NCI-H1092 treated with DMSO at 0.1 percent for 48 hours (cell line): ENCODE results near the gene PTPRM.
"Not testable (repeated sequence)": the region's sequence is repeated elsewhere in the genome, so short reads cannot be mapped to it uniquely, and the experiment has no call there.

Experiments
- DNase-seq: peaks from one replicate; lab custom pipeline; 2025; lab: John Stamatoyannopoulos, UW

Gene PTPRM

DNA sequence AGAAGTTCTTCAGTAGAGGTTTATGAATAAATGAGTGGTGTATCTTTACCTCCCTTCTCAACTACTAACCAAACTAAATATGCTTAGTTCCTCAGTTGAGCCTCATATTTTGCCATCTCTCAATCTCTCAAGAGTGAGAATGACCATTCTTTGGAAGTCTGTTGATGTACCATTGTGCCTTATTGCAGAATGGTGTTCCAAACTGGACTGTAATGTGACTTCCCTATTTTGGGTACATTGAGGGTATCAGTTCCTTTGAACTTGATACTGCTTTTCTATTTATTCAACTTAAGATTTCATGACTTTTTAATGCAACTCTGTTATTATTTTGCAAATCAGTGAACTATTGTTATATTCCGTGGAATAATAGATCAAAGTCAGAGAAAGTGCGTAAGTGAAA, 159.4 kb downstream of the PTPRM start:
- no peak for DNase-seq

DNA sequence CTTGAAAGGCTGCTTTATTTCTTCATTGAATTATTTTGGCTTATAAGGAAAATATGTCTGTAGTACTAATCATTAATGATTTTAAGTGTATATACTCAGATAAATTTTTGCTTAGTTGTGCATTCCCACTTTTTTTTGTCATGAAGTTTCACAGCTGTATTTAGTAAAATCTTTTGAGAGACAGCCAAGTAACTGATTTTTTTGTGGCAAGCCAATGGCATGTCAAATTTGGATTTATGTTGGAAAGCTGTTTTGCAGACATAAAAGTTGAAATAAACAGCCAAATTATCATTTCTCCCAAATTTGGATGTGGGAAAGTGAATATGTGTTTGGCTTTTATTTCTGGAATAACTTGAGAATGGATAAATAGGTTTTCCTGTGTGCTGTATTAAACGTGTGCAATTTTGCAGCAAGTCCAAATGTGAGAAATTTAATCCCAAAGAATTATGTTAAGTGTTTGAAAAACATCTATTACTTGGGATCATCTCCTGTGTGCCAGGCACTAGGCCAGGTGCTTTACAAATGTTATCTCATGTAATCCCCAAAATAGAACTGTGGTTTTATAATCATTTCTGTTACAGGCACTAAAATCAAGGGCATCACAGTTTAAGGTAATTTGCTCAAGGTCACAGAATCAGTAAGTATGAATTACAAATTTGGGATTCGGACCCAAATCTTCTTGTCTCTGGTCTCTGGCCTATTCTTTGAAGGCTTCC, 160.4 kb downstream of the PTPRM start:
- no peak for DNase-seq

DNA sequence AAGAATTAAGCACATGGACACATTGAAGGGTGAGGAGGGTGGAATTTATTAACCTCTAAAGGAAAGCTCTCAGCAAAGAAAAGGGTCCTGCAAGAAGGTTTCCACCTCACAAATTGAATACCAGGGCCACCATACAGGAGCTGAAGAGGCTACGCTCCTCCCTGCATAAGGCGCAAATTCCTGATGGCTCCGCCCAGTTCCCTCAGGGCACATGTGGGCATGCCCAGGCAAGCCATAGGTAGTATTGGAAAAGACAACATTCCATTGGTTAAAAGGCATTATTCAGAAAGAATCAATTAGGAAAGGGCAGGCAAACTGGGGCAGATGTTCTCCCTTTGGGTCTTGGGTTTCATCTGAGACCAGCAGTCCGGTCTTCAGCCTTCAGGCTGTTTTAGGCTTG, 161.2 kb downstream of the PTPRM start:
- no peak for DNase-seq

DNA sequence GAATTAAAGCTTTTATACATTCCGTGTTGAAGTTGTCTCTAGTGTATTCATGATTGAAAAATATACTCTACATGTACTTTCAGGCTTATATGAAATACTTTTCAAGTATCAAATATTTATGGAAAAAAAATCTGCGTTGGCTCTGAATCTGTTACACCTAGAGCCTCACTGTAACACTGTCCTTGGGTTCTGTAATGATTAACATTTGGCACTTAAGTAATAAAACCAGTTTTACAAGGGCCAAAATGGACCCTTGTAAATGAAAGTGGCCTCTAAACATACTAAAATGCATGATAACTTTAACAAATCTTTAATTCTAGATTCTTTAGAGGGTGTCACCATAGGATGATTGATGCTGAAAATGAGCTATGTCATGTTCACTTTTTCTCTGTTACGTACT, 162.8 kb downstream of the PTPRM start:
- DNase-seq, result no peak

DNA sequence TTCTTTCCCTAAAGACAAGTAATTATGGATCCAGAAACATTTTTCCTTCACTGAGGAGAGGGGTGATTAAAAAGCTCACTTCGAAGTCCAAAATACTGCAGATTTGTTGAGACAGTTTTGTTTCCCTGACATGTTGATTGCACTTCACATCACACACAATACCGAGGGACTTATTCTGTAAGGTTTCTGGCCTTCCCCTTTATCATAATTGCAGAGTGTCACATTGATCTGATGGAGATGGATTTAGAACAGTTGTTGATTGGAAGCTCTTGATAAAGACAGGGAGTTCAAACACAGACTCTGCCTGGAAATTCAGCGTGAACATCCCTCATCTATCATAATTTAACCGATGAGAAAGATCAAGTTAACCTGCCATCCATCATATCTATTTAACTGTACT, 163.6 kb downstream of the PTPRM start:
- no peak for DNase-seq

DNA sequence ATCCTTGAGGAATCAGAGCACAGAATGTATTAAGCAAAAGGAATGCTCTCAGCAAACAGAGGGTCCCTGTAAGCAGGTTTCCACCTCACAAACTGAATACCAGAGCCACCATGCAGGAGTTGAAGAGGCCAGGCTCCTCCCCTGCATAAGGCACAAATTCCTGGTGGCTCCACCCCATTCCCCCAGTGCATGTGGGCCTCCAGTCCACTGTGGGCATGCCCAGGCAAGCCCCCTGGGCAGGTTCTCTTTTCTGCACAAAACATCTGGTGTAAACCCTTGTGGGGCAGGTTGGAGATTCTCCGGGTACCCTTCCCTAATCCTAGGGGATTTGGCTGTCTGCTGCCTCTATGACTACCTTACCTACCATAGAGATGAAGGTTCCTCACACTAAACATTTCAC, 166.5 kb downstream of the PTPRM start:
- no peak for DNase-seq

DNA sequence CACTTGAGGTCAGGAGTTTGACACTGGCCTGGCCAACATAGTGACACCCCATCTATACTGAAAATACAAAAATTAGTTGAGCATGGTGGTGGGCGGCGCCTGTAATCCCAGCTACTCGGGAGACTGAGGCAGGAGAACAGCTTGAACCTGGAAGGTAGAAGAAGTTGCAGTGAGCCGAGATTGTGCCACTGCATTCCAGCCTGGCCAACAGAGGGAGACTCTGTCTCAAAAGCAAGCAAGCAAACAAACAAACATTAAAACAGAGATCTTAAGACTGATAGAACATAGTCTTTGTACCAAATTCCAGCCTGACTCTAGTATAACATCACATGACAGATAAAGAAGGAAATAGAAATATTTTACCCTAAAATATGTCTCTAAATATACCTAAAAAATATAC, 168.1 kb downstream of the PTPRM start:
- no peak for DNase-seq

DNA sequence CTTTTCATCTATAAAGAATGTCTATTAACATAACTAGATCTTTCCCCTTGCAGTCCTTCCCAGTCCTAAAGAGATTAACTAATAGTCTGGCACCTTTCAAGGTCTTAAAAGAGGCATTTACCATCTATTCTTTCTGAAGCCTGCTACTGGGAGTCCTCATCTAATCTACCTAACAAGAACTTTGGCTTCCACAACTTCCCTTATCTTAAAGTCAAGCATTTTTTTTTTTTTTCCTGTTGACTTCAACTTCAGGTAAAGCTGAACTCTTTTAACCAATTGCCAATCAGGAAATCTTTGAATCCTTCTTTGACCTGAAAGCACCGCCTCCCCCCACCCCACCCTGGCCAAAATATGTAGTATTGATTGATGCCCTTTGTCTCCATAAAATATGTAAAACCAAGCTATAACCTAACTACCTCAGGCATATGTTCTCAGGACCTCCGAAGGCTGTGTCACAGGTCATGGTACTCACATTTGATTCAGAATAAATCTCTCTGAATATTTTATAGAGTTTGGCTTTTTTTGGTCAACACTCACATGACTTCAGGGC, 168.6 kb downstream of the PTPRM start:
- DNase-seq, result no peak

DNA sequence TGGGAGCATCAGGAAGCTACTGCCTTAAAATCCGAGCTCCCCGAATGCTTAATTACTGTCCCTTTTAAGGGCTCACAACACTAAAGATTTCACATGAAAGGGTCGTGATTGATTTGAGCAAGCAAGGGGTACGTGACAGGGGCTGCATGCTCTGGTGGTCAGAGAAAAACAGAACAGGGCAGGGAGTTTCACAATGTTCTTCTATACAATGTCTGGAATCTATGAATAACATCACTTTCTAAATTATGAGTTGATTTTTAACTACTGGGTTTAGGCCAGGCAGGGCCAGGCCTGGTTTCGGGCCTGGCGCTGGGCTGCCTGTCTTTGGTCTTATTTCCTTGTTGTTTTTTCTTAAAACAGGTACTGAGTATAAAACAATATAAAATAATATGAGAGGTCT, 169.4 kb downstream of the PTPRM start:
- not testable (repeated sequence) for DNase-seq

DNA sequence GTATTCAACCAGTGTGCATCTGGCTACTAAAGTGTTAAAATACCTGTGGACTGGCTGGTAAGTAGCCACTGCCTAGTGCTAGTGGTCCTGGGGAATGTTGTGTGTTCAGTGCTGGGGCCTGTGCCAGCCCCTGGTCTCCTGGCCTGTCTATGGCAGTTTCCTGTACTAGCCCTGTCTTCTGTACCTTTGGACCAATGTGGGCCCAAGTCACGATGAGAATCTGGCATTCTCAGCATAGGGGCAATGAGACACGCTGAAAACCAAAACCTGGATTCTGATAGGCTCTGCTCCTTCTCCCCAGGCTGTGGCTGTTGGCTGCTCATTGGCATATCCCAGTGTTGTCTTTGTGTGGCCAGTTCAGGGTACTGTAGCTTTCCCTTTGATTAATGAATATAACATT, 170.4 kb downstream of the PTPRM start:
- no peak for DNase-seq

DNA sequence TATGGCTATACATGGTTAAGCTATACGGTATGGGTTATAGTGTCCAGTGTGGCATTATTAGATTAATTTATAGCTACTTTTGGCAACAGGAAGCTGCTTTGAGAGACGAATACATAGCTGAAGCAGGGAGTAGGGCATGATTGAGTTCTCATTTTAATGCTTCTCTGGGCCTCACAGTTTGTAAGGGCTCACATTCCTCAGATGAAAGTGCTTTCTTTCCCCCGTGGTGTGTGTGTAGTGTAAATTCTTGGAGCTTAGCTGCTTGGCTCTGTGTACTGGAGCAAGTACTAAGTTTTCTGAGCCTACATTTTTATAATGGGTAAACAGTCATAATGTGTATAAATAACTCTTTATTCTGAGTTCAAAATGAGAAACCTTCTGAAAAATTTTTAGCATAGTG, 173.7 kb downstream of the PTPRM start:
- no peak for DNase-seq

DNA sequence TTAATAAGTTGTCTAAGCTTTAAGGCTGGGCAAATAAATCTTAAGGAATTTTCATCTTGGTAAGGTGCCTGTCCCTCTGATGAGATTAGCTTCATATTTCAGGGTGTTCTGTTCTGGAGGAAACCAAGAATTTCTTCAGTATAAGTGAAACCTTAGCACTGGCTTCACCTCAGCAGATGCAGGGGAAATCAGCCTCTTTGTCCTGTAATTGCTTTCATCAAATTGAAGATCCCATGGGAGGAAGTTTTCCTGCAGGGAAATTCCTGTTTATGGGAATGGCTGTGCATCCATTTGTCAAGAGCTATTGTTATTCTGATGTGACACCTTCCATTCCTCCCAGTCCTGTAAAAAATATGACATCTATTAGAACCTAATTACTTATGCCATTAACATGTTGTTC, 174.5 kb downstream of the PTPRM start:
- no peak for DNase-seq

DNA sequence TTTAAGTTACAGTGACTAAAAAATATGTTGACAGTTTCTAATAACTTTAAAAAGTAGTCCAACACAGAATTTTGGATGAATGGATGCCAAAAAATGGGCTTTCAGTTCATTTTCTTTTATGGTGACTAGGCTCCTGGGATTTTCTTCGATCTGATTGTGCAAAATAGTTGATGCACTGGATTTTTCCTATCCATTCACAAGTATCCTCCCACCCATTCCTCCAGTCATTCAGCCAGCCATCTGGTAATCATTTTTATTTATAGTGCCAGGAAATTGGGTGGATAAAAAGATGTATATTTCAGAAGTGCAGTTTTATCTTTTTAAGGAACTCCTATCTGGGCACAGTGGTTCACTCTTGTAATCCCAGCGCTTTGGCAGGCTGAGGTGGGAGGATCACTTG, 175.1 kb downstream of the PTPRM start:
- DNase-seq, result no peak

DNA sequence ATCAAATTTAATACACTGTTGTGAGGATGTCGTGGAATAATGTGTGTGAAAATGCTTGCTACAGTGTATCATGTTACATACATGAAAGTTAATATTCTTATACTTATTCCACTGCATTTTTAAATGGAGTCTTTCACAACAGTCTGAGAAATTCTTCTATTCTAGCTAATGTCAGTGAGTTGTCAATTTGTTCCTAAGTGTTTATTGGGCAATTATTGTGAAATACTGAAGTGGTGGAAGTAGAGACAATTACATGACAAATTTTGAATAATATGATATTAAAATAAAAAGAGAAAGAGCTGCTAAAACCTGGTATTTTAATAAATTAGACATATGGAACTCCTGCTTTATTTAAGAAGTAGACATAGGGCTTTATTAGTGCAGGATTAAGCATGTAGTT, 176.1 kb downstream of the PTPRM start:
- DNase-seq, result no peak

DNA sequence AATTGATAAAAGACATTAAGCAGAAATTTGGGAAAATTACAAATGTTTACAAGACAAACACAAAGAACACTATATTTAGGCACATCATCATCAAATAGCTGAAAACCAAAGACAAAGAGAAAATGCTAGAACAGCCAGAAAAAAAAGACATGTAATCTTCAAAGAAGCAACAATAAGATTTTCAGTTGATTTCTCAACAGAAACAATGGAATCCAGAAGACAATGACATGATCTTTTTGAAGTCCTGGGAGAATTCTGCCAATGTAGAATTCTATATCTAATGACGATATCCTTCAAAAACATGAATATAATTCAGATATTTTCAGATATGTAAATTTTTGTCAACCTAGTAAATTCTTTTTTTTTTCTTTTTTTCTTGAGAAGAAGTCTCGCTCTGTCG, 179.0 kb downstream of the PTPRM start:
- DNase-seq, result no peak

DNA sequence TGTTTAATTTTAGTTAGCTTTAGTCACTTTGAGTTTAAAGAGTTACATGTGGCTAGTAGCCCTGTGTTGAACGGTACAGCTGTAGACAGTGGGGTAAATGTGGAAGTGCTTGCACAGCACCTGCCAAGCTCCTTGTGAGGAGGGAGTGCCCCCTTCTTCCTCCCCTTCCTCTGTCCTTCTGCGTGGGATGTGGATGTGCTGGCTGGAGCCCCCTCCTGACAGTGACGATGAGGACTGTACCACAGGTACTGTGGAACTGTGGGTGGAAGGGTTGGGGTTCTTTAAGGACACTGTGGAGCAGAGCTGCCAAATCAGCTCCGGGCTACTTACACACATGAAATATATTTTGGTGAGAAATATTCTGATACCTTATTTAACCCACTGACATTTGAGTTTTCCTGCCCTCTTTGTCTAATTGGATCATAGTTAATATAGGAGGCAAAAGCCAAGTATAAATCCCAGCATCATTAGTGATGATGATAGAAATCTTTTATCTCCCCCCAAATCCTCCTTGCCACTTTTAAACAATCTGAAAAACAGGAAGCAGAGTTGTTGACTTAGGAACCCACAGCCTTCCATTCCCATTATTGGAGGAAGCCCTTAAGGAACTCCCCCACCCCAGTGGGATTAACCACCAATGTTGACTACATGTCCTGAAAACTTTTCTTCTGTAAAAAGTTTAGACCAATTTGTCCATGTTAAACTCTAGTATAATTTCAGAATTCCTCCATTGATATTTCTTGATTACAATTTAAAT, 181.3 kb downstream of the PTPRM start:
- DNase-seq, result no peak

DNA sequence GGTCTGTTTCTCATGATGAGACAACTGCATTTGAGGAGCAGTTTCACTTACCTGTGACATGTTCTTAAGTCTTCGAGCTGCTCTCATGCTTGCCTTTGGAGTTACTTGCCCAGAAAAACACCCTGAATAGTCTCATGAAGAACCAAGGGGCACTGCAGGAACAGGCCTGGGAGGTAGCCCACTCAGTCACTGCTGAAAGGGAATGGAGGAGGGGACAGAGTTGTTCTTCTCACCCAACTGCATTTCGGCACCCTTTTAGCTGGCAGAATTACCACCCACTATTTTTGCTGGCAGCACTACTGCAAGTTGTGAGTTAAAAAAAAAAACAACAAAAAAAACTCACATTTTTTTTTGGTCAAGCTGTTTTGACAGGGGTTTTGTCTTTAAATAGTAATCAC, 181.9 kb downstream of the PTPRM start:
- no peak for DNase-seq

DNA sequence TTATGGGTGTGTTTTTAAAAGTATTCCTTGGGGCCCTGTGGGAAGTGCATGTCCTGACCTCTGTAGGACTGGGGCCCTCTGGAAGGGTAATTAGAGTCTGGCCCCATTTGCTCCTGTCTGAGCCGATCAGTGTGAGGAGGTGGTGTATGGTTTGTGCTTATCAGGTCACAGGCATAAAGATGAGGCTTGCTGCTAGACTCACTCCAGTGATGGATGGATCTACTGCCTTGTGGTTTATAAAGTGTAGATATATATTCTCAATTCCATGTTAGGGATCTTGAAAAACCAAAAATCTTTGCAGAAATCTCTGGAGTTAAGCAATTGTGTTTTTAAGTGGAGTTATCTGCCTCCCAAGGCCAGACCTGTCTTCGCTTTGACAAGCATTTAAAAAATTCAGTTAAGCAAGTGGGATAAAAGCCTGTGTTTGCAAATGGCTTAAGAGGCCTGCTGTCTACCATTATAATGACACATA, 182.4 kb downstream of the PTPRM start:
- DNase-seq, result no peak

DNA sequence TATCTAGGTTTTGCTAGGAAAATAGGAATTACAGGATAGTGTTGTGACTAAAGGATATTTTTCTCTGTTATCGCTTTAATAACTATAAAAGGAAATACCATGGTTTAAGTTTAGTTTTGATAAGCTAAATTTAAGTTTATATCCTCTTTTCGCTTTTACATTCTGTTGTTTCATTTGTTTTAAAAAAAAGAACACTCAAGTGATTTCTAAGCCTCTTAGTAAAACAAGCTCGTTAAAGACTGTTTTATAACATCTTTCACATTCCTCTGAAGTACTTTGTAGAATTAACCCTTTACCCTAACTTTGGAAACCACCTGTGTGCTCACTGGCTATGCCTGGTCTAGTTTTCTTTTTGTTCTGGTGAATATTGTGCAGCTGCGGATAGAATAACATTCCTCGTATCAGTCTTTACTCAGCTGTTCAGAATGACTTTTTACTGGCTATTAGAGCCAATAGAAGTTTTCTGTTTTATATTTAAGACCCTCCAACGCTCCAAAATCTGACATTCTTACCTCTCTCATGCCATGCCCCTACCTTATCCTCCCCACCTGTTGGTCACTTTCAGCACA, 183.1 kb downstream of the PTPRM start:
- no peak for DNase-seq

DNA sequence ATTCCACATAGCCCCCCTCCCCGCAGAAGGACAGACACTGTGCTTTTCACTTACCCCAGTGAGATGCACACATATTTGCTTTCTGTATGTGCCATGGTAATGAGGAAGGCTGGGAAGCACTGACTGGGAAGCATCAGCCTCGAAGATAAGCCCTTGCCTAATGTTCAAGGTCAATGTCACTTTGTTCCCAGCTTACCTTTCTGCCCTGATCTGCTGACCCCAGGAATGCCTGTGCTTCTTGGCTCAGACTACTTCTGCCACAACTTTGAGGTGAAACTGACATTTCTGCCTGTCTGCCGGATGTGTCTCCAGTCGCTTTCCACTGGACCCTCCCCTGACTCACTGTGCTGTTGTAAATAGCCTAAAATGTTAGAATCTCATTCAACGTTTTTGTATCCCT, 183.8 kb downstream of the PTPRM start:
- DNase-seq, result no peak

DNA sequence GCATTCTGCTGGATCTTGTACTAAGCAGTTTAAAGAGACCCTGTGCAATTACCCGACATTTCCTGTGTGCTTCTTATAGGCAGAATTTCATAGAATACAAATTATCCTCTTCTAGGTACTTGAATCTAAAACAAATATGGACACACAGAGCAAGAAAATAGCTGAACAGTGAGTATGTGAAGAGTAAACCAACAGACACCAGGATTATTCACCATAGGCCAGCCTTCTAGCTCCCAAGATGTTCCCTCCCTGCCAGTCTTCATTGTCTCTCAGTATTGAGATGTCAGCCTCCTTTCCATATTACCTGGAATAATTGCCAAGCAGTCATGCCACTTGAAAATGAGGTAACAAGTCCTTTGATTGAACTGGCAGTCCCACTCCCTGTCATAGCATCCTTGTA, 187.1 kb downstream of the PTPRM start:
- DNase-seq, result no peak

DNA sequence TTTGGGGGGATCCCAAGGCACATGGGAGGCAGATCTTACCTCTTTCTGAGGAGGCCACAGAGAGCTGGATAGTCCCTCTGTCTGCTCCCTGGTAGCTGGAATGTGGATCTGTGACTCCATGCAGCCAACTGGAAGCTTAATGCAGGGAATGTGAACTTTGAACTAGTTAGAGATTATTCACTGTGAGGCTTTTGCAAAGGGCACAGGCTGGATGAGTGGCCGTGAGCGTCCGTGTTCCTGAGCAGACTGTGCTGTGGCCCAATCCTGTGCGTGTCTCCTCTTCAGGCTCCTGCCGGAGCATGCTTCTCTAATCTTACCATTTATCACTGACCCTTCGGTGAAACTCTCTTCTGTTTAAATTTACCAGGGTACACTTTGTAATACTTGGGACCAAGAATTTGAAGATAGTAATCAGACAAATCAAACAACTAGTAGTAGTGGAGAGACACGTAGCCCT, 187.6 kb downstream of the PTPRM start:
- DNase-seq, result no peak
